HEK293 (cell line): ENCODE measurements around the gene PYY.

Experiments
- CTCF ChIP-seq: fragments of 450-650 bp; formaldehyde crosslinking; IDR thresholded peaks from 2 replicates; pipeline ENCODE4 v1.5.1; 2016; ENCODE audit warnings: missing biosample characterization, missing genetic modification characterization
- GLIS1 ChIP-seq: fragments of 450-650 bp; formaldehyde crosslinking; IDR thresholded peaks from 2 replicates; pipeline ENCODE4 v1.5.1; 2016; ENCODE audit warnings: missing biosample characterization, missing genetic modification characterization
- GLIS2 ChIP-seq: fragments of 450-650 bp; formaldehyde crosslinking; IDR thresholded peaks from 2 replicates; pipeline ENCODE4 v1.5.1; 2016; ENCODE audit warnings: missing biosample characterization, missing genetic modification characterization
- KLF8 ChIP-seq: fragments of 450-650 bp; formaldehyde crosslinking; IDR thresholded peaks from 2 replicates; pipeline ENCODE4 v1.5.1; 2016; ENCODE audit warnings: missing biosample characterization, missing genetic modification characterization
- KLF9 ChIP-seq: fragments of 450-650 bp; formaldehyde crosslinking; IDR thresholded peaks from 2 replicates; pipeline ENCODE4 v1.5.1; 2016; ENCODE audit warnings: missing biosample characterization, missing genetic modification characterization, low read depth
- PRDM1 ChIP-seq: fragments of 450-650 bp; formaldehyde crosslinking; IDR thresholded peaks from 2 replicates; pipeline ENCODE4; 2016; ENCODE audit warnings: missing biosample characterization, missing genetic modification characterization
- PRDM10 ChIP-seq: fragments of 450-650 bp; formaldehyde crosslinking; IDR thresholded peaks from 2 replicates; pipeline ENCODE4 v1.5.1; 2016; ENCODE audit warnings: missing biosample characterization, missing genetic modification characterization
- SP3 ChIP-seq: fragments of 450-650 bp; formaldehyde crosslinking; IDR thresholded peaks from 2 replicates; pipeline ENCODE4 v1.5.1; 2016; ENCODE audit warnings: missing biosample characterization, missing genetic modification characterization
- YY1 ChIP-seq: fragments of 450-650 bp; formaldehyde crosslinking; IDR thresholded peaks from 2 replicates; pipeline ENCODE4 v1.5.1; 2018; ENCODE audit warnings: missing biosample characterization, missing genetic modification characterization
- ZBTB26 ChIP-seq: fragments of 450-650 bp; formaldehyde crosslinking; optimal IDR thresholded peaks from 2 replicates; pipeline ENCODE3; 2016; ENCODE audit warnings: missing biosample characterization, mild to moderate bottlenecking, missing genetic modification characterization
- ZEB2 ChIP-seq: fragments of 450-650 bp; formaldehyde crosslinking; IDR thresholded peaks from 2 replicates; pipeline ENCODE4 v1.5.1; 2016; ENCODE audit warnings: missing biosample characterization, missing genetic modification characterization
- ZFP3 ChIP-seq: fragments of 450-650 bp; formaldehyde crosslinking; IDR thresholded peaks from 2 replicates; pipeline ENCODE4 v1.5.1; 2016; ENCODE audit warnings: low read depth, missing biosample characterization, missing genetic modification characterization
- ZFP69B ChIP-seq: fragments of 450-650 bp; formaldehyde crosslinking; IDR thresholded peaks from 2 replicates; pipeline ENCODE4 v1.5.1; 2016; ENCODE audit warnings: missing biosample characterization, missing genetic modification characterization
- ZIC2 ChIP-seq: fragments of 450-650 bp; formaldehyde crosslinking; IDR thresholded peaks from 2 replicates; pipeline ENCODE4 v1.5.1; 2016; ENCODE audit warnings: missing biosample characterization, missing genetic modification characterization
- ZNF114 ChIP-seq: fragments of 450-650 bp; formaldehyde crosslinking; IDR thresholded peaks from 2 replicates; pipeline ENCODE4 v1.5.0; 2017; ENCODE audit warnings: missing biosample characterization, missing genetic modification characterization
- ZNF202 ChIP-seq: fragments of 450-650 bp; formaldehyde crosslinking; IDR thresholded peaks from 2 replicates; pipeline ENCODE4 v1.5.1; 2016; ENCODE audit warnings: missing biosample characterization, missing genetic modification characterization, borderline replicate concordance
- ZNF335 ChIP-seq: fragments of 450-650 bp; formaldehyde crosslinking; conservative IDR thresholded peaks from 2 replicates; pipeline ENCODE4 v1.5.1; 2016; ENCODE audit warnings: missing biosample characterization, missing genetic modification characterization
- ZNF354C ChIP-seq: fragments of 450-650 bp; formaldehyde crosslinking; IDR thresholded peaks from 2 replicates; pipeline ENCODE4 v1.5.1; 2016; ENCODE audit warnings: missing biosample characterization, missing genetic modification characterization, low read depth, borderline replicate concordance
- ZNF366 ChIP-seq: fragments of 450-650 bp; formaldehyde crosslinking; conservative IDR thresholded peaks from 2 replicates; pipeline ENCODE4 v1.5.1; 2016; ENCODE audit warnings: missing biosample characterization, missing genetic modification characterization
- ZNF37A ChIP-seq: fragments of 450-650 bp; IDR thresholded peaks from 2 replicates; pipeline ENCODE4 v1.5.1; 2018; ENCODE audit warnings: missing biosample characterization, missing genetic modification characterization
- ZNF629 ChIP-seq: fragments of 450-650 bp; formaldehyde crosslinking; IDR thresholded peaks from 2 replicates; pipeline ENCODE4 v1.5.1; 2017; ENCODE audit warnings: missing biosample characterization, missing genetic modification characterization
- ZNF776 ChIP-seq: fragments of 450-650 bp; formaldehyde crosslinking; IDR thresholded peaks from 2 replicates; pipeline ENCODE4 v1.5.0; 2017; ENCODE audit warnings: missing biosample characterization, missing genetic modification characterization, borderline replicate concordance
- ZSCAN30 ChIP-seq: fragments of 450-650 bp; IDR thresholded peaks from 2 replicates; pipeline ENCODE4 v1.5.1; 2018; ENCODE audit warnings: missing biosample characterization, mild to moderate bottlenecking, missing genetic modification characterization, moderate library complexity

Gene PYY

DNA sequence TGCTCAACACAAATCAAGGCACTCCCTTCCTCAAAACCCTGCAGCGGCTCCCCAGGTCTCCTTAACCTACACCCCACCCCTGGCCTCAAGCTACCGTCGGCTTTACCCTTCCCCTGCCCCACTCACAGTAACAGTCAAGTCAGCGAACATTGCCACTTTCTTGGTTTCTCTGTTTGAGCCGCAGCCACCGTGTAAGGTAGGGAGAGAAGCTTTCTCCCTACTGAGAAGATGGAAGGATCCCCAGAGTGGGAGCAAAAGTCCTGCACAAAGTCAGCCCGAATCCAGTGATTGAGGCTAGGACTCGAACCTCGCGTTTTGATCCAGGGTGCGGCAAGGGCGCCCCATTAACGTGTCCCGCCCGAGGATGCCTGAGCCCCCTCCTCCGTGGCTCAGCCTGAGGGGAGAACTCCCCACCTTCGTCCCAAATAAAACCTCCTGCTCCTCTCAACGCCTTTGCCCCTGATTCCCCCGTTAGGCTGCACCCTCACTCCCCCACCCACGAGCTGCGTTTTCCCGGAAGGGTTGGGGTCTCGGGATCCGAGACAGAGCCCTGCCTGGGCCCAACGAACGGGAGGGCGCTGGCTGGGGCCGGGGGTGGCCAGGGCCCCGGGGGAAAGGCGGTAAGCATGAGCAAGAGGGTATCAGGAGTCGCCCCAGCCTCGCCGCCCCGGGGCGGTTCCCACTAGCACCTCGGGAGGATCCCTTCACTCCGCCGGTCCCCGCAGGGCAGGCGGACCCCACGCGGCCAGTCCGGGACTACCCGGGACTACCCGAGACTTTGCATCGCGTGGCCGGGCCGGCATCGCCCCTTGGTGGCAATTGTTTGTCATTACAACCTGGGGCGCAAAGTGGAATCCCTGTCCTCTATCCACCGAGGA is 40.8 kb upstream of the PYY start (continued):
- TF ChIP-seq ZSCAN30 (tag by site-specific recombination), result peak; percentile 86
- no peak for TF ChIP-seq ZNF354C (tag by site-specific recombination)
- TF ChIP-seq ZNF202 (tag by site-specific recombination), result no peak
- TF ChIP-seq PRDM1 (tag by site-specific recombination), result 0 out of 2 replicates have a peak, but pooled peaks have one; percentile 8
- peak; percentile 39; the same call in 1 of the 2 replicates for TF ChIP-seq KLF8
- TF ChIP-seq YY1 (tag by site-specific recombination), result no peak
- peak; percentile 81 for TF ChIP-seq ZIC2 (tag by site-specific recombination)
- peak; percentile 77 for TF ChIP-seq ZEB2 (tag by site-specific recombination)
- TF ChIP-seq ZNF37A (tag by site-specific recombination), result no peak
- peak; percentile 87 for TF ChIP-seq GLIS2 (tag by site-specific recombination)
- no peak for TF ChIP-seq ZFP3 (tag by site-specific recombination)
- TF ChIP-seq ZNF629 (tag by site-specific recombination), result peak; percentile 23; the same call in 1 of the 2 replicates
- peak; percentile 80 for TF ChIP-seq ZFP69B (tag by site-specific recombination)
- no peak for TF ChIP-seq ZNF776 (tag by site-specific recombination)
- peak; percentile 82; the same call in 1 of the 2 replicates for TF ChIP-seq ZNF335 (tag by site-specific recombination)
- TF ChIP-seq PRDM10, result peak; percentile 84
- no peak for TF ChIP-seq KLF9 (tag by site-specific recombination)
- peak; percentile 12 for TF ChIP-seq ZBTB26 (tag by site-specific recombination)
- TF ChIP-seq CTCF (tag by site-specific recombination), result peak; percentile 97
- no peak for TF ChIP-seq ZNF366 (tag by site-specific recombination)
- peak; percentile 94 for TF ChIP-seq GLIS1 (tag by site-specific recombination)
- no peak for TF ChIP-seq ZNF114 (tag by site-specific recombination)
- no peak for TF ChIP-seq SP3 (tag by site-specific recombination)
